Activated naive CD4-positive, alpha-beta T cell treated with anti-CD3 and anti-CD28 coated beads for 36 hours (primary cell): ENCODE data around the gene MACROD2. TPM values are rescaled to one million over a fixed set of nuclear protein-coding genes. Genes with fewer than 3 reads are reported as not detected.

ENCODE experiments used
- CTCF ChIA-PET: fragments of 350-600 bp; sonication (Branson Sonifier 250); formaldehyde crosslinking; loops from one replicate; lab custom pipeline; 2021; ENCODE audit warnings: antibody characterized with exemption; lab: Charles Lee
- DNase-seq: peaks from one replicate; pipeline ENCODE4 v3.0.0-alpha.2; 2020
- H3K27ac Mint-ChIP-seq: one replicate; pipeline ENCODE4 v1.8.0; 2021; ENCODE audit warnings: mild to moderate bottlenecking, mixed read lengths
- H3K27me3 Mint-ChIP-seq: one replicate; pipeline ENCODE4 v1.8.0; 2021; ENCODE audit warnings: low read depth, mixed read lengths
- H3K36me3 Mint-ChIP-seq: one replicate; pipeline ENCODE4 v1.8.0; 2021; ENCODE audit warnings: low read depth, mixed read lengths
- H3K4me1 Mint-ChIP-seq: one replicate; pipeline ENCODE4 v1.8.0; 2021; ENCODE audit warnings: low read depth, mixed read lengths
- H3K4me3 Mint-ChIP-seq: one replicate; pipeline ENCODE4 v1.8.0; 2021; ENCODE audit warnings: mild to moderate bottlenecking, moderate library complexity, mixed read lengths
- H3K9me3 Mint-ChIP-seq: one replicate; pipeline ENCODE4 v1.8.0; 2021; ENCODE audit warnings: mixed read lengths
- intact Hi-C: fragments of 100-400 bp; cut with micrococcal nuclease; formaldehyde crosslinking; loops from one replicate; pipeline ENCODE4 v1.15.1; 2023
- total RNA-seq, 2 experiments: library from RNA; stranded (reverse); gene quantifications; one replicate each; pipeline ENCODE4 v1.2.3, GENCODE V29; 2021

The MACROD2 gene
- total RNA-seq, 2 experiments from 2014 or later = not detected

GRCh38 chr20:14890713-14891112 is 895.4 kb downstream of the MACROD2 start:
- CTCF ChIA-PET = no interaction called here
- intact Hi-C loops = no loop called here
- H3K27me3 Mint-ChIP-seq = no peaks in the 10 kb centered on the region

DNA sequence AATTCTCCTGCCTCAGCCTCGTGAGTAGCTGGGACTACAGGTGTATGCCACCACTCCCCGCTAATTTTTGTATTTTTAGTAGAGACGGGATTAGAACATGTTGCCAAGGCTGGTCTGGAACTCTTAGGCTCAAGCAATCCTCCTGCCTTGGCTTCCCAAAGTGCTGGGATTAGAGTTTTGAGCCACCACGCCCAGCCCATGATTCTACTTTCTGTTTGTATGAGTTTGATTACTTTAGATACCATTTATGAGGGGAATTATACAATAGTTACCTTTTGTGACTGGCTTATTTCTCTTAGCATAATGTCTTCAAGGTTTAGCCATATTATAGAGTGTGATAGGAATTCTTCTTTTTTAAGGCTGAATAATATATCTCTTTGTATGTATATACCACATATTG is 897.5 kb downstream of the MACROD2 start:
- Mint-ChIP-seq H3K4me1 (no peaks in the 10 kb centered on the region), H3K9me3 (peaks cover 6% of the 10 kb centered on the region), H3K27me3 (no peaks in the 10 kb centered on the region), H3K4me3 (no peak overlapping the region), H3K27ac (no peak overlapping the region), H3K36me3 (no peaks in the 10 kb centered on the region)
- CTCF ChIA-PET = no interaction called here
- DNase-seq = no peak
- intact Hi-C loops = no loop called here

More at GRCh38 chr20:14890713-14891112, 895.4 kb downstream of the MACROD2 start:
- Mint-ChIP-seq H3K4me1 (no peaks in the 10 kb centered on the region), H3K9me3 (peaks cover 5% of the 10 kb centered on the region), H3K4me3 (no peak overlapping the region), H3K27ac (no peak overlapping the region), H3K36me3 (no peaks in the 10 kb centered on the region)
- no peak for DNase-seq

- CTCF ChIA-PET = no interaction called here
- no peaks in the 10 kb centered on the region for H3K27me3 Mint-ChIP-seq
Observed at GRCh38 chr20:14896569-14896968, 901.3 kb downstream of the MACROD2 start.

GRCh38 chr20:14897608-14898007 is 902.3 kb downstream of the MACROD2 start:
- no peaks in the 10 kb centered on the region for H3K27me3 Mint-ChIP-seq
- DNase-seq = no peak
- no peak overlapping the region for H3K4me3 Mint-ChIP-seq
- intact Hi-C loops = no loop called here
- H3K4me1 Mint-ChIP-seq = no peaks in the 10 kb centered on the region
- CTCF ChIA-PET = no interaction called here
- H3K27ac Mint-ChIP-seq = no peak overlapping the region
- H3K9me3 Mint-ChIP-seq = peaks cover 4% of the 10 kb centered on the region
- no peaks in the 10 kb centered on the region for H3K36me3 Mint-ChIP-seq

More at GRCh38 chr20:14896569-14896968, 901.3 kb downstream of the MACROD2 start:
- Mint-ChIP-seq H3K4me1 (no peaks in the 10 kb centered on the region), H3K9me3 (peaks cover 2% of the 10 kb centered on the region), H3K36me3 (no peaks in the 10 kb centered on the region), H3K4me3 (no peak overlapping the region), H3K27ac (no peak overlapping the region)
- DNase-seq = no peak
- intact Hi-C loops = no loop called here

- no peak overlapping the region for H3K27ac Mint-ChIP-seq
- intact Hi-C loops = no loop called here
- H3K27me3 Mint-ChIP-seq = no peaks in the 10 kb centered on the region
- H3K4me3 Mint-ChIP-seq = no peak overlapping the region
- no peaks in the 10 kb centered on the region for H3K36me3 Mint-ChIP-seq
- no peak for DNase-seq
- CTCF ChIA-PET = no interaction called here
- H3K4me1 Mint-ChIP-seq = no peaks in the 10 kb centered on the region
- peaks cover 15% of the 10 kb centered on the region for H3K9me3 Mint-ChIP-seq
Observed at GRCh38 chr20:14902432-14903089, 907.2 kb downstream of the MACROD2 start.

DNA sequence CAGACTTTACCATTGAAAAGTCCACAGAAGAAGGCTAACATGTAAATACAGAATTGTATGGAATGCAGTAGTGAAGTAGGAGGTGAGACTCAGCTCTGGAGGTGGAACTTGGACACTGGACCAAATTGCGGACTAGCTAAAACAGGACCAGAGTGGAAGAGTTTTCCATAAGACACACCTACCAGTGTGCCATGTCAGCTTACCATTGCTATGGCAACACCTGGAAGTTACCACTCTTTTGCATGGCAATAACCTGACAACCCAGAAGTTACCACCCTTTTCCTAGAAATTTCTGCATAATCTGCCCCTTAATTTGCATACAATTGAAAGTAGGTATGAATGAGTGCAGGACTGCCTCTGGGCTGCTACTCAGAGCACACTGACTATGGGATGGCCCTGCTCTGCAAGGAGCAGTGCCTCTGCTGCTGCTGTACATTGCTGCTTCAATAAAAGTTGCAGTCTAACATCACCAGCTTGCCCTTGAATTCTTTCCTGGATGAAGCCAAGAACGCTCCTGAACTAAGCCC is 911.7 kb downstream of the MACROD2 start:
- Mint-ChIP-seq H3K36me3 (no peaks in the 10 kb centered on the region), H3K9me3 (peaks cover 15% of the 10 kb centered on the region), H3K4me1 (no peaks in the 10 kb centered on the region), H3K27ac (no peak overlapping the region), H3K27me3 (no peaks in the 10 kb centered on the region), H3K4me3 (no peak overlapping the region)
- CTCF ChIA-PET = no interaction called here
- intact Hi-C loops = no loop called here
- DNase-seq = no peak

DNA sequence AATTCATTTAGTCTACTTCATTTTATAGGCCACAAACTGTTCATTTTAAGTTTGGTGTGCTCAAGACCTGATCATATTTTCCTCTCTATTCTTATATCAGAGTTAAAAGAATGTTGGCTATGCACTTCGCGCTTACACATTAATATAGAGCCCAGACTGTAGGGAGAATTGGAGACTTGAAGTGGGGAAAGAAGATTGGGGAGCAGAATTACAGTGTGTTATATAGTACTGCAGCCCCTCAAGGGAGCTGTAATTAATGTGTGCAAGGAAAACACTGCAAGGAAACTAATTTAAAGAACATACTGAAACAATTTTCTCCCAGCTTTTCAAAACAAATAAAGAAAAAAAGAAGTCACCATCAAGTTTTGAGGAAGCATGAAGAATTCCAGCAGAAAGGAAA is 914.8 kb downstream of the MACROD2 start:
- no peaks in the 10 kb centered on the region for H3K4me1 Mint-ChIP-seq
- intact Hi-C loops = no loop called here
- H3K36me3 Mint-ChIP-seq = no peaks in the 10 kb centered on the region
- DNase-seq = no peak
- CTCF ChIA-PET = interaction anchor here (0.7 kb wide), 1 partner anchor 38 kb away, joined by 3 read pairs; no protein-coding TSS in a partner anchor
- no peak overlapping the region for H3K4me3 Mint-ChIP-seq
- H3K27ac Mint-ChIP-seq = no peak overlapping the region
- peaks cover 18% of the 10 kb centered on the region for H3K9me3 Mint-ChIP-seq
- H3K27me3 Mint-ChIP-seq = no peaks in the 10 kb centered on the region

GRCh38 chr20:14913896-14914620 is 918.7 kb downstream of the MACROD2 start:
- H3K9me3 Mint-ChIP-seq = peaks cover 13% of the 10 kb centered on the region
- no peaks in the 10 kb centered on the region for H3K4me1 Mint-ChIP-seq
- no peaks in the 10 kb centered on the region for H3K27me3 Mint-ChIP-seq
- H3K4me3 Mint-ChIP-seq = no peak overlapping the region
- CTCF ChIA-PET = no interaction called here
- intact Hi-C loops = no loop called here
- DNase-seq = no peak
- no peaks in the 10 kb centered on the region for H3K36me3 Mint-ChIP-seq
- H3K27ac Mint-ChIP-seq = no peak overlapping the region

DNA sequence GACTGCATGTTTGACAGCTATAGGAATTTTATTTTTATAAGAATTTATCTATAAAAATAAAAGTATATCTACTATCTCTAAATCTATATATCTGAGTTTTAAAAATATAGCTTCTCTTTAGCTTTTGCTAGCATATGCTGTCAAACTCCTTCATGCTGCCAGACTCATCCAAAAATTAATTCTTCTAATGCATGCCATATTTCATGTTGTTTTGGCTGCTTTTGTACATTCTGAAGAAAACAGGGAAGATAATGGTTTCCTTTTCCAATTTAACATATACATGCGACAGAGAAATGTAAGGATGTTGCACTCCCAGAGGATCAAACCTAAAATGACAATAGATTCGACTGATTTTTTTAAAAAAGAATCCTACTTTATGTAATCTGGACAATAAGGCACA is 919.3 kb downstream of the MACROD2 start:
- intact Hi-C loops = no loop called here
- Mint-ChIP-seq H3K4me3 (no peak overlapping the region), H3K9me3 (peaks cover 13% of the 10 kb centered on the region), H3K27me3 (no peaks in the 10 kb centered on the region), H3K36me3 (no peaks in the 10 kb centered on the region), H3K27ac (no peak overlapping the region), H3K4me1 (no peaks in the 10 kb centered on the region)
- CTCF ChIA-PET = no interaction called here
- DNase-seq = no peak

- no peaks in the 10 kb centered on the region for H3K36me3 Mint-ChIP-seq
- peaks cover 13% of the 10 kb centered on the region for H3K9me3 Mint-ChIP-seq
- no peak overlapping the region for H3K4me3 Mint-ChIP-seq
- H3K27me3 Mint-ChIP-seq = no peaks in the 10 kb centered on the region
- H3K27ac Mint-ChIP-seq = no peak overlapping the region
- H3K4me1 Mint-ChIP-seq = no peaks in the 10 kb centered on the region
- DNase-seq = no peak
- intact Hi-C loops = no loop called here
- CTCF ChIA-PET = no interaction called here
Observed at GRCh38 chr20:14915356-14915755, 920.0 kb downstream of the MACROD2 start.

DNA sequence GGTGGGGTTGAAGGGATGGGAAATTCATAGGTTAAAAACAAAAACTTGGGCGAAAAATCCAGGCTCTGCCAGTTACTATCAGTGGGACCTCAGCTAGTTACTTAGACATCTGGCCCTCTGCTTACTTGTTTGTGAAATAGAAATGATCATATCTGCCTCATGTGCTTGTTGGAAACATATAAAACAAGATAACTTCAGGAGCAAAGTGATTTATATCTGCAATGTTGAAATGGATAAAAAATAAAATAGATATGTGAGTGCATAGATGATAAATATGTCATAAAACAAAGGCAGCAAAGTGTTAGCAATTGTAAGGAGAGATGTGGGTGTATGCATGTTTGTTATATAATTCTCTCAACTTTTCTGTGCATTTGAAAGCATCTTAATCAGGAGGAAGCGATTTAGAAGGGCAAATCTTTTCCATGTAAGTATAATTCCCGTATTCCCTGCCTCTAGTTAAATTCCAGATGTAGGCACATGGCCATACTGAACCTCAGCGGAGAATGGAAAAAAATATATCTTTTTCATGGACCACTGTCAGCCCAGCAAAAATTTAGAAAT is 921.1 kb downstream of the MACROD2 start:
- intact Hi-C loops = no loop called here
- no peak overlapping the region for H3K27ac Mint-ChIP-seq
- no peaks in the 10 kb centered on the region for H3K4me1 Mint-ChIP-seq
- CTCF ChIA-PET = no interaction called here
- DNase-seq = no peak
- no peak overlapping the region for H3K4me3 Mint-ChIP-seq
- H3K27me3 Mint-ChIP-seq = no peaks in the 10 kb centered on the region
- H3K9me3 Mint-ChIP-seq = peaks cover 11% of the 10 kb centered on the region
- no peaks in the 10 kb centered on the region for H3K36me3 Mint-ChIP-seq

- H3K9me3 Mint-ChIP-seq = peaks cover 9% of the 10 kb centered on the region
- no peaks in the 10 kb centered on the region for H3K36me3 Mint-ChIP-seq
- CTCF ChIA-PET = interaction anchor here (0.7 kb wide), 1 partner anchor 829 kb away, joined by 3 read pairs; no protein-coding TSS in a partner anchor
- DNase-seq = no peak
- intact Hi-C loops = no loop called here
- H3K4me1 Mint-ChIP-seq = no peaks in the 10 kb centered on the region
- H3K27ac Mint-ChIP-seq = no peak overlapping the region
- no peaks in the 10 kb centered on the region for H3K27me3 Mint-ChIP-seq
- no peak overlapping the region for H3K4me3 Mint-ChIP-seq
Observed at GRCh38 chr20:14918281-14918680, 923.0 kb downstream of the MACROD2 start.
